DMS153 treated with DMSO at 0.1 percent for 48 hours (cell line): ENCODE measurements around the gene DCAF15.
A peak's percentile ranks its signal among the peaks of the same experiment; 100 is the strongest.
"Not testable (repeated sequence)": the region's sequence is repeated elsewhere in the genome, so short reads cannot be mapped to it uniquely, and the experiment has no call there.

Experiments used
- DNase-seq: peaks from one replicate; lab custom pipeline; 2025; ENCODE audit not compliant: unreplicated experiment; lab: John Stamatoyannopoulos, UW

Gene DCAF15

GRCh38 chr19:13952154-13952930, at the start of gene DCAF15:
DCAF15 (plus strand) TSS chr19:13952509; CDS start chr19:13952513, 4 bp downstream.
- peak; percentile 97 for DNase-seq

DNA sequence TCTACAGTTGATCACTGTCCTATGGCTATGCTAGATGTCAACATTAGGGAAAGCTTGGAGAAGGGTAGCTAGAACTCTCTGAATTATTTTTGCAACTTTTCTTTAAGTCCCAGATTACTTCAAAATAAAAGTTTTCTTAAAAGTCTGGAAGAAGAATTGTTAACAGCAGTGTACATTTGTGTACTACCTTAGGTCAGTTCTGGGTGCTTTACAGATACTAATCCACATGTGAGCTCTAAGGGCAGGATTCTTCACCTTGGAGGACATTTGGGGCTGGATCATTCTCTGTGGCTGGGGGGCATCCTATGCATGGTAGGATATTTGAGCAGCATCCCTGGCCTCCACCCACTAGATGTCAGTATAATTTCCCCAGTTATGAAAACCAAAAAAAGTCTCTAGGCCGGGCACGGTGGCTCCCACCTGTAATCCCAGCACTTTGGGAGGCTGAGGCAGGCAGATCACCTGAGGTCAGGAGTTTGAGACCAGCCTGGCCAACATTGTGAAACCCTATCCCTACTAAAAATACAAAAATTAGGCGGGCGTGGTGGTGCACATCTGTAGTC, 49.2 kb upstream of the DCAF15 start:
- no peak for DNase-seq

- peak; percentile 89 for DNase-seq
These were observed 46.4 kb upstream of the DCAF15 start, which contains the start of the genes BRME1 and CC2D1A for GRCh38 chr19:13905634-13906520. BRME1 (minus strand) TSS chr19:13906117; CDS start chr19:13904892, 1,225 bp downstream. CC2D1A (plus strand) TSS chr19:13906201; CDS start chr19:13906442, 241 bp downstream.

DNA sequence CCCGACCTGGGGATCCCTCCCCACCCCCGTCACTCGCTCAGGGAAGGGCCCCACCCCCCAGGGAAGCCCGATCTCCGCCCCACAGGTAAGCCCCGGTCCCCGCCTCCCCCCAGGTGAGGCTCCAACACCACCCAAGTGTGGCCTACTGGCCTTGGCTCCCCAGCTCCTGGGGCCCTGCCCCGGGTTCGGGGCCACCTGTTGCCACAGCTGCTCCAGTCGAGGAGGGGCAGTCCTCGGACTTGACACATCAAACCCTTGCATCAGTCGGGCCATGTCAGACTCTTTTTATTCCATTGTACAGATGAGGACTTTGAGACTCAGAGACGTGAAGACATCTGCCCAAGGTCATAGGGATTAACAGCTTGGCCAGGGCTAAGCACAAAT, 45.8 kb upstream of the DCAF15 start:
- no peak for DNase-seq

GRCh38 chr19:13906910-13907309, 45.4 kb upstream of the DCAF15 start:
- no peak for DNase-seq

DNA sequence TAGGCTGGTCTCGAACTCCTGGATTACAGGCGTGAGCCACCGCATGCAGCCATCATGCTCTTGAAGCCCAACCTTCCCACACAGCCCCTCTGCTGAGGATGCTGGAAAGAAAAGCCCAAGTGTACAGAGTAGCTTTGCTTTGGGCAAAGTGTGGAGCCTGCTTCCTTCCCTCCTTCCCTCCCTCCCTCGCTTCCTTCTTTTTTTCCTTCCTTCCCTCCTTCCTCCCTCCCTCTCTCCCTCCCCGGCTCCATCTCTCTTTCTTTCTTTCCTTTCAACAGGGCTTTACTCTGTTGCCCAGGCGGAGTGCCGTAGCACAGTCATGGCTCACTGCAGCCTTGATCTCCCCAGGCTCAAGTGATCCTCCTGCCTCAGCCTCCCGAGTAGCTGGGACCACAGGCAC, 43.6 kb upstream of the DCAF15 start:
- DNase-seq, result no peak

DNA sequence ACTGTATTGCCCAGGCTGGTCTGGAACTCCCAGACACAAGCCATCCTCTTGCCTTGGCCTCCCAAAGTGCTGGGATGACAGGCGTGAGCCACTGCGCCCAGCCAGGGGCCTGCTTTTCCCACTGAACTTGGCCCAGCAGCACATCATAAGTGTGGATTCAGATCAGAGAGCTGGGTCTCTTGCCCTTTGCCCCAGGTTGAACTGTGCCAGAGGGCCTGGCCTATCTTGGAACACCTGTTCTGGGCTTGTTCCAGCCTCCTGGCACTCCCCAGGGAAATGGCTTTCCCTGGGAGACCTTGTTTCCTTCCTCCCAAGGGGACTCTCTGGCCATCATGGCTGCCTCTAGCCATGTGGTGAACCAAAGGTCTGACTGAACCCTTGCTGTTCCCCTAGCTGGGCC, 42.9 kb upstream of the DCAF15 start:
- no peak for DNase-seq

GRCh38 chr19:13913352-13913751, 39.0 kb upstream of the DCAF15 start:
- no peak for DNase-seq

GRCh38 chr19:13914777-13915176, 37.5 kb upstream of the DCAF15 start:
- DNase-seq, result no peak

DNA sequence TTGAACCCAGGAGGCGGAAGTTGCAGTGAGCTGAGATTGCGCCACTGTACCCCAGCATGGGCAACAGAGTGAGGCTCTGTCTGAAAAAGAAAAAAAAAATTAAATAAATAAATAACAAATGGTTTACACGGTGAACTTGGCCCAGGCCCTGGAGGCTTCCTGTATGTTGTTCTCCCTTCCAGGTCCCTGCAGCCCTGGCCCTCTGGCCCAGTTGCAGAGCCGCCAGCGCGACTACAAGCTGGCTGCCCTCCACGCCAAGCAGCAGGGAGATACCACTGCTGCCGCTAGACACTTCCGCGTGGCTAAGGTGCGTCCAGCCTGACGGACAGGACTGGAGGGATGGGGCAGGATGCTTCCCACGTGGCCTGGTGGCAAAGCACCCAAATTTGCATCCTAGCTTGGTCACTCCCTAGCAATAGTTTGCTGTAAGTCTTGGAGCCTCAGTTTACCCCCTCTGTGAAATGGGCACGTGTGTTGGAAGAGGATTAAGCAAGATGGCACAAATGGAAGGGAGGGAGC, 34.4 kb upstream of the DCAF15 start:
- DNase-seq, result no peak

DNA sequence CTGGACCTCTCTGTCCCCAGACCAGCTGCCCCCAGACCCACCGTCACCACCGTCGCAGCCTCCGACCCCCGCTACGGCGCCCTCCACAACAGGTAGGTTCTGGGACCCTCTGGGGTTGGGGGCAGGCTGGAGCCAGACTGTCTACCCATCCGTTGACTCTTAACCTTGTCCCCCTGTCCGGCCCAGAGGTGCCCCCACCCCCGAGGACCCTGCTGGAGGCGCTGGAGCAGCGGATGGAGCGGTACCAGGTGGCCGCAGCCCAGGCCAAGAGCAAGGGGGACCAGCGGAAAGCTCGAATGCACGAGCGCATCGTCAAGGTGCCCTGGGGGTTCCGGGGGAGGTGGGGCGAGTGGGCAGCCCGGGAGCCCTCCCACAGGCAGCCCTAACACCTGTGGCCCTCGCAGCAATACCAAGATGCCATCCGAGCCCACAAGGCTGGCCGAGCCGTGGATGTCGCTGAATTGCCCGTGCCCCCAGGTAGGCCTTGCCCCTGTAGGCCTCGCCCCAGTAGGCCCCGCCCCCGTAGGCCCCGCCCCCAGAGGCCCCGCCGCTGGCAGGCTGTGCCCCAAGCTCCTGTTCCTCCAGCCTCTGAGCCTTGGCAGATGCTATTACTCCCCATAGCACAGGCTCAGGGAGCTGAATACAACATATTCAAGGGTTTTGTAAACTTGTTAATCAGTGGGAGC, 33.4 kb upstream of the DCAF15 start:
- no peak for DNase-seq

GRCh38 chr19:13920524-13920923, 31.8 kb upstream of the DCAF15 start:
- DNase-seq, result no peak

DNA sequence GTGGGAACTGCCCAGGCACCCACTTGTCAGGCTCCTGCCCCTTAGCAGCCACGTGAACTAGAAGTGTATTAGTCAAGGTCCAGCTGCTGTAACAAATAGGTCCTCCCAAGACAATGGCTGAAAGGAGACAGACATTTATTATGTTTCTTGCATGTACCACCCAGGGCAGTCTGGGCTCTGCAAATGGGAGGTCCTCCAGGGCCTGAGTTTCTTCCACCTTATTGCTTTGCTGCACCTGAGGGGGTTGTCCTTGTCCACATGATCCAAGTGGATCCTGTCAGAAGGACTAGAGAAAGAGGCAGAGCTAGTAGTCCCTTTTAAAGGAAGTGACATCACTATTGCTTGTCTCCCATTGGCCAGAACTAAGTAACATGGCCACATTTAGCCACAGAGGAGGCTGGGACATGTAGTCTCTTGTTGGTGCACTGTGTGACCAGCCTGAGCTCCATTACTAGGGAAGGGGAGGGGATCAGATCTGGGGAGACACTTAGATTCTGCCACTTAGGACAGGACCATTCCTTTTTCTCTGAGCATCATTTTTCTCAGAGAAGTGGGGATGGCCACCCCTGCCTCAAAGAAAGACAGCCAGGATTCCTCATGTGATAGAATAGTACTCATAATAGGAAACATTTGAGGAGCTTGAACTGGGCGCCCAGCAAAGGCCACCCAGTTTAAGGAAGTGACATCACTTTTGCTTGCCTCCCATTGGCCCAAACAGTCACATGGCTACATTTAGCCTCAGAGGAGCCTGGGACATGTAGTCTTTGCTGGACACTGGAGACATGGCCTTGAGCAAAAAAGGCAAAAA, 31.2 kb upstream of the DCAF15 start:
- no peak for DNase-seq

GRCh38 chr19:13922118-13922517, 30.2 kb upstream of the DCAF15 start:
- DNase-seq, result not testable (repeated sequence)

DNA sequence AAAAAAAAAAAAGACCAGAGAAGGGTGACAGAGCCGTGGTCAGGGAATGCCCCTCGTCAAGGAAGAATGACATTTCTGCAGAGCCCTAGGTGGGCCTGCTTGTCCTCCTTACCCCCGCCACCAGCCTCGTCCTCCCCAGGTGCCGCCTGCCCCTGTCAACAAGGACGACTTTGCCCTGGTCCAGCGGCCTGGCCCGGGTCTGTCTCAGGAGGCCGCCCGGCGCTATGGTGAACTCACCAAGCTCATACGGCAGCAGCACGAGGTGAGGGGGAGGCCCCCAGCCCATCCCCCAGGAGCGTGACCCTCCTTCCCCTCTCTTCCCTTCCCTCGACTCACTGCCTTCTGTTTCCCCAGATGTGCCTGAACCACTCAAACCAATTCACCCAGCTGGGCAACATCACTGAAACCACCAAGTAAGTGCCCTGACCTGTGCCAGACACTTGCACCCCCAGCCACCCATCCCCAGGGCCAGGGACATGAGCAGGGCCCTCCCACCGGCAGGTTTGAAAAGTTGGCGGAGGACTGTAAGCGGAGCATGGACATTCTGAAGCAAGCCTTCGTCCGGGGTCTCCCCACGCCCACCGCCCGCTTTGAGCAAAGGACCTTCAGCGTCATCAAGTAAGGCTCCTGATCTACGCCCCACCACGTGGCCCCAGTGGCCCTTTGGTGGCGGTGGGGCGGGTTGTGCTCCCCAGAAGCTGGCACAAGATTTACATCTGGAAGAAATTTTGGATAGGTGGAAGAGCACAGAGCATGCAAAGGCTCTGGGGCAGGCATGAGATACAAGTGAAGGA, 28.9 kb upstream of the DCAF15 start:
- no peak for DNase-seq

GRCh38 chr19:13926010-13926409, 26.3 kb upstream of the DCAF15 start:
- no peak for DNase-seq

- no peak for DNase-seq
These were observed 25.6 kb upstream of the DCAF15 start for GRCh38 chr19:13926715-13927114.

DNA sequence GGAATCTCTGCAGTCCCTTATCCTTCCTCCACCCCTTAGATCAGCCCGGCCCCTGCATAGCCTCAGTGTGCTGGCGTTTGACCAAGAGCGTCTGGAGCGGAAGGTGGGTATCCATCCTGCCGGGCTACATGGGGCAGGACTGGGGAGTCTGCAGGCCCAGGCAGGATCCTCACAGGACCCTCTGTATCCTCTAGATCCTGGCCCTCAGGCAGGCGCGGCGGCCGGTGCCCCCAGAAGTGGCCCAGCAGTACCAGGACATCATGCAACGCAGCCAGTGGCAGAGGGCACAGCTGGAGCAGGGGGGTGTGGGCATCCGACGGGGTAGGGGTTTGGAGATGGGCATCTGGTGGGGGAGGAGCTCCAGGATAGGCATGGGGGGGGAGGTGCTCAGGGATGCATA, 23.0 kb upstream of the DCAF15 start:
- DNase-seq, result no peak

- DNase-seq, result no peak
These were observed 22.4 kb upstream of the DCAF15 start for GRCh38 chr19:13929956-13930355.
